HG03175 (cell line): Measurements from ENCODE around the gene ZBTB37.
"Not testable (repeated sequence)": the region's sequence is repeated elsewhere in the genome, so short reads cannot be mapped to it uniquely, and the experiment has no call there.

Experiments used
- ATAC-seq: cut with Tn5 transposase; IDR thresholded peaks from one replicate; pipeline ENCODE4 v1.9.1; 2021; ENCODE audit warnings: mild to moderate bottlenecking, moderate library complexity; ENCODE audit not compliant: unreplicated experiment

ZBTB37 gene

DNA sequence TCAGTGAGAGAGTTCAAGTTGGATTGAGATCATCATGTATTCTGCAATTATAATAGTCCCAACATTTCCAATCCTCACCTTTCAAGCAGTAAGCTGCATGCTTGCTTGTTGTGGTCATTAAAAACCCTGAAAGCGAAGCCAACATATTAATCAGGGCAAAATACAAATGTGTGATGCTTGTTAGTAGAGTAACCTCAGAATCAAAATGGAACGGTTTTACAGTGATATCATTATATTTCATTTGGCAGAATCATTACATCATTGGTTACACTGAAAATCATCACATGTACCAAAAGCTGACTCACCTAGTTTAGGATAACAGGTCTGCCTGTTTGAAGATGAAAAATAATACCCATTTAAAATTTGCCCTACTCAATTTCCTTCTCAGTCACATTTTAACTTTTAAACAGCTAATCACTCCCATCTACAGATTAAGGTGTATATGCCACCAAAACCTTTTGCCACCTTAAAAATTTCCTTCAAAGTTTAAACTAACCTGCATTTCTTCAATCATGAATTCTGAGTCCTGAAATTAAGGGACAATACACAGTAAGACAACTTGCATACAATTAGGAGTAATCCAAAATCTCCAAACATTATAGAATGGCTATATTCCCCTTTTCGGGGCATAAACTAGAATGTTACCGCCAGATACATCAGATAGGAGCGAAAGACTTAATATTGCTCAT lies 3.9 kb upstream of the ZBTB37 start:
- ATAC-seq = no peak

DNA sequence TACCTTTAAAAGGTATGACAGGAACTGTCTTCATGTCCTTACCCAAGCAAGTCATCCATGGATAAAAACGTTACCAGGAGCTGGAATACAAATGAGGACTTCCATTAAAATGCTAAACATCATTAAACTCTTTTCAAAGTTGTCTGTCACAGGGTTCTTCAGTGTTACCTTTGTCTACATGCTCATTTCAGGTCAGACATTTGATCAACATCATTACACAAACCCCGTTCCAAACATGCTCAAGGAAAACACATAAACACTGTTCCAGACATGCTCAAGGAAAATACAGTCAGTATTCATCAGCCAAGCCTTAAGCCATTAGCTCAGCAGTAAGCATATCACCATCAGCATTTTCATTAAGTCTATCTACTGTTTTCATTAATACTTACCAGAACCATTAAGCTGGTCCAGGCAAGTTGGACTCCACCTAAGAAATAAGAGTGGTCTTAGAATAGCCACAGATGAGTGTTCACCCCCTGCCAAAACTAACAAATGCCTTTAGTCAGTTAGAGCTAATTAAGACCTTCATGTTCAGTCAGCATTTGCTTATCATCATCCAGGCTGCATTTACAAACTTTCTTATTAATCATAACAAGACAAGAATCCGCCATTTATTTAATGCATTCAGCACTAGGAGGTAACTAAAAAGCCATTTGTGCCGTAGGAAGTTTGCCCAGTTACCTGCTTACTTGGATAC lies 2.6 kb upstream of the ZBTB37 start:
- ATAC-seq = no peak

DNA sequence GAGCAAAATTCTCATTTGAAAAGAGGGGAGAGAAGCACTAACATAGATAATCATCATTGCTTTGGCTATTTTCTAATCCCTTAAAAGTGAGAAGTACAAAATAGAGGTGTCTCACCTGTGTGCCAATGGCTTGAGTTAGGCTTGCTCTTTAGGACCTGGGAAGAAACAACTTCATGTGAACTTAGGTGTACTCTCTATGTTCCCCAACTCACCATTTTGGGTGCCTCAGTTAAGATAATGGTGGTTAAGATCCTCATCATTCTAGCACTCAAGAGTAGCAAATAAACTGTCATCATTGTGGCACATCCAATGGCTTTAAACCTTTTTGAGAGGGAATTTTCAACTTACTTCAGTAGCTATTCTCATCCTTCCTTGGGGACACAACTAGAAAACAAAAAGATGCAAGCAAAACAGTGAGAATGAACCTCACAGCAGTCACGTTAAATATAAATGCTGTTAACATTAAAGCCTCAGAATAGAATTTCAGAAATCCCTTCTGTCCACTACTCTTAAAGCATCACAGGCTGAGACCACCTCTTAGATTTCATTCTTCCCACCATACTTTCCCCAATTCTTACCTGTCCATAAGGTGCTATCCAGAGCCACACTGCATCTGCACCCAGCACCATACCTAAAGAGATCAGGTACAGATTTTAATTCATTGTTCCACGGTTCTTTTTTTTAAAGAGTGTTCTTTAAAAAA lies 1.6 kb upstream of the ZBTB37 start:
- no peak for ATAC-seq

DNA sequence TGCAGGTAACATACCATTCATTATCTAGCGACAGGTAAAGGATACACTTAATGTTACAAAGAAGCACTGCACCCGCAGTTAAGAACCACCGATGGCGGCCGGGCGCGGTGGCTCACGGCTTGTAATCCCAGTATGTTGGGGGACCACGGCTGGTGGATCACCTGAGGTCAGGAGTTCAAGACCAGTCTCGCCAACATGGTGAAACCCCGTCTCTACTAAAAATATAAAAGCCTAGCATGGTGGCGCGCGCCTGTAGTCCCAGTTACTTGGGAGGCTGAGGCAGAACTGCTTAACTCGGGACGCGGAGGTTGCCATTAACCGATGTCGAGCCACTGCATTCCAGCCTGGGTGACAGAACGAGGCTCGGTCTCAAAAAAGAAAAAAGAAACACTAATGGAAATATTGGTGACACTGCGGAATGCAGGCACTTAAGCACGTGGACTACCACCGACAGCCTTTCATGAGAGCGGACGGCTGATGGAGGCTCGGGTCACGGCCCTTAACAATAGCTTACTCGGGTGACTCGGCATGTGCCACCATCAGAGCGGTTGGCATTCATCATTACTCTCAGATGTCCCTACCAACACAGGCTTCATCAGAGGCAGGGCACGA lies 933 bp upstream of the ZBTB37 start:
- ATAC-seq = no peak

DNA sequence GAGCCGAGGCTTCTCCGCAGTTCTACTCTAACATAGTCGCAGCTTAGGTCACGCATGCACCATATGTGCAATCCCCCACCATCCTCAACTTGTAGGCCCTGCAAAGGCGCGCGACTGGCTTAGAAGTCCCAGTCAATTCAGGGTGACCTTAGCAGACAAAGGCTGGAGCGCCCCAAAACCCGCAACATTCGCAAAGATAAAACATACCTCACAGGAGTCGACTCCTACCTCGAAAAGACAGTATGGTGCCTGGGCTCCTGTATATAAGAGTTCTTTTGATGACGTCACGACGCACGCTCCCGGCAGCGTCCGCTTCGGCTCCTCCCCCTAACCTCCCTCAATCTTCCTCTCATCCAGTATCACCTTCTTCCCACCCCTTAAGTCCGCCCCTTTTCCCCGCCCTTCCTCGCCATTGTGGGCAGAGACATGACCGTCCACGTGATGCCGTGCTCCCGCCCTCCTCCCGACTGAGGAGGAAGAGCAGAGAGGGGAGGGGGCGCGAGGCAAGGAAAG lies 371 bp upstream of the ZBTB37 start, which contains the start of gene GAS5:
Gene GAS5 (minus strand): TSS at position 237 of the 513 bp plus-strand sequence.
- peak; percentile 74 for ATAC-seq

DNA sequence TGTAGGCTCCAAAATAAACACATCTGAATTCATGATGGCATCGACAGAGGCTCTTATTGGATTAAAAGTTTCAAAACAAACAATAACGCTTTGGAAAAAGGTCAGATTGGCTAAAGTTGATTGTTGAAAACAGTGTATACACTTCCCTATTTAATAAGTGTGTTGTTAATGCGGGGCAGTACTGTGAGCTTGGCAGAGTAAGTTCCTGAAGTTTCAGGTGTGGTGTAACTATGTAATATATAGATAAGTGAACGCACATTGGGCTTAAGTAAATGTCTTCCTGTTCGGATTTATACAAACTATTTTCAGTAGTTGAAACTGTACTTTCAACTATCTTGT lies 810 bp downstream of the ZBTB37 start:
- ATAC-seq = no peak

DNA sequence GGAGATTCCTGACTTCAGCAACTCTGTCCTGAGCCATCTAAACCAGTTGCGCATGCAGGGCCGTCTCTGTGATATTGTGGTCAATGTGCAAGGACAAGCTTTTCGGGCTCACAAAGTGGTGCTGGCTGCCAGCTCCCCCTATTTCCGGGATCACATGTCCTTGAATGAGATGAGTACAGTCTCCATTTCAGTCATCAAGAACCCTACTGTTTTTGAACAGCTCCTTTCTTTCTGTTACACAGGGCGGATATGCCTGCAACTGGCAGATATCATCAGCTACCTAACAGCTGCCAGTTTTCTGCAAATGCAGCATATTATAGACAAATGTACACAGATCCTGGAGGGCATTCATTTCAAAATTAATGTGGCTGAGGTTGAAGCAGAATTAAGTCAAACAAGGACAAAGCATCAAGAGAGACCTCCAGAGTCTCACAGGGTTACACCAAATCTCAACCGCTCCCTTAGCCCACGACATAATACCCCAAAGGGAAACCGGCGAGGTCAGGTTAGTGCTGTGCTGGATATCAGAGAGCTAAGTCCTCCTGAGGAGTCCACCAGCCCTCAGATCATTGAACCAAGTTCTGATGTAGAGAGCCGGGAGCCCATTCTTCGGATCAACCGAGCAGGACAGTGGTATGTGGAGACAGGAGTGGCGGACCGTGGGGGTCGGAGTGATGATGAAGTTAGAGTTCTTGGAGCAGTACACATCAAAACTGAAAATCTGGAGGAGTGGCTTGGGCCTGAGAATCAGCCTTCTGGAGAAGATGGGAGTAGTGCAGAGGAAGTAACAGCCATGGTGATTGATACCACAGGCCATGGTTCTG lies 2.3 kb downstream of the ZBTB37 start:
- ATAC-seq = peak; percentile 26

DNA sequence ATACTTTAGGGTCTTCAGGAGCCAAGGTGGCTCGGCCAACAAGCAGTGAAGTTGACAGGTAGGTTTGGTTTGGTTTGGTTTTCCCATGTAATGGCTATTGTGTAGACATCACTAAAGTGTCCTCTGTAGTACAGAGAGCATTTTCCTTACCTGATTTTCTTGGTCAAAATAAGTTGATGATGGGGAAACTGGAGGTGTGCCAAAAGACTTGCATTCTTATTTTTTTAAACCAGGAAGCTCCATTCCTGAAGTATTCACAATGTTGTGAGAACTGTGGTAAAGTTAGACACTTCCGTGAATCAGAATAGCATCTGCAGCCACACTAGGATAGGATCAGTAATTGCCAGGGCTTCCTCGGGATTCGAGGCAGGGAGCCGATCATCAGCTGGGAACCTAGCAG lies 2.9 kb downstream of the ZBTB37 start:
- ATAC-seq = no peak

DNA sequence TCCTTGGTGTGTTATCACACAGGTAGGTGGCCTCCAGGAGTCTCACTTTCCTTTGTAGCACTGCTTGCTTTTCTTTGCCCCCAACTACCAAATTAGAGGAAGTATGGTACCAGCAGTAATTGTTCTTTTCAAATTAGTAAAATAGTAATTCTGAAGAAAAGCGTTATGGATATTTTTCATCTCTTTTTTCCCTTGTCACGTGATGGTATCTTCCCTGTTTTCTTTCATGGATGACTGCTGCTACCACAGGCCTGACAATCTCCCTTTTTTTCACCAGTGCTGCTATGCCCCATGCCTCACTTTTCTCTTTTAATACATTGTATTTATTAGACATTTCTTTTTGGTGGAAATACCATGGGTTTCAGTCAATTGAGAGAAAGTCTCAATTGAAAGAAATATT lies 3.3 kb downstream of the ZBTB37 start:
- ATAC-seq = no peak

DNA sequence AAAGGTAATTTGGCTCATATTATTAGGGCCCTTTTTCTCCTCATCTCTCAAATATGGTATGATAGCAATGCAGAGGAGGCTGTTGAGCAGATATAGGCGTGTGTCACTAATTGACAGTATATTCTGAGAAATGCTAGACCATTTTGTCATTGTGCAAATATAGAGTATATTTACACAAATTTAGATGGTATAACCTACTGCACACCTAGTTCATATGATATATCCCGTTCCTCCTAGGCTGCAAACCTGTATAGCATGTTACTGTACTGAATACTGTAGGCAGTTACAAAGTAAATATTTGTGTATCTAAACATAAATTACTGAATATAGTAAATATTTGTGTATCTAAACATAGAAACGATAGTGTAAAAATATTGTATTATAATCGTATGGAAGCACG lies 8.6 kb downstream of the ZBTB37 start:
- ATAC-seq = no peak

DNA sequence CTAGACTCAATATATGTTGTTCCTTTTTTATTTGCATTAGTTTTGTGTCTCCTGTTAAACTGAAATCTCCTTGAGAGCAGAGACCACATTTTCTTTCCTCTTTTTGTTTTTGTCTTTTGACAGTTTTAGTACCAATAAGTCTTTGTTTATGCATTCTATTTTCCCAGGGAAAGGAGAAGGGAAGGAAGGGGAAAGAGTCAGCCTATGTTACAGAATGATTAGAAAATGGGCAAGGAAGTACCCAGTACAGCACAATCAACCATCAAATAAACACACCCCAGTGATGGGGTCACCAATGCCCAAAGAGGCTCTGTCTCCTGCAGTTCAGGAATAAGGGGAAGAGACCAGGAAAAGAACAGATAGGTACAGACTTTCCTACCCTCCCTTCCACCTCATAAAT lies 10.1 kb downstream of the ZBTB37 start:
- no peak for ATAC-seq

DNA sequence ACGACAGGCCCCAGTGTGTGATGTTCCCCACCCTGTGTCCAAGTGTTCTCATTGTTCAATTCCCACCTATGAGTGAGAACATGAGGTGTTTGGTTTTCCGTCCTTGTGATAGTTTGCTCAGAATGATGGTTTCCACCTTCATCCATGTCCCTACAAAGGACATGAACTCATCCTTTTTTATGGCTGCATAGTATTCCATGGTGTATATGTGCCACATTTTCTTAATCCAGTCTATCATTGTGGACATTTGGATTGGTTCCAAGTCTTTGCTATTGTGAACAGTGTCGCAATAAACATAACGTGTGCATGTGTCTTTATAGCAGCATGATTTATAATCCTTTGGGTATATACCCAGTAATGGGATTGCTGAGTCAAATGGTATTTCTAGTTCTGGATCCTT lies 12.9 kb downstream of the ZBTB37 start:
- not testable (repeated sequence) for ATAC-seq

DNA sequence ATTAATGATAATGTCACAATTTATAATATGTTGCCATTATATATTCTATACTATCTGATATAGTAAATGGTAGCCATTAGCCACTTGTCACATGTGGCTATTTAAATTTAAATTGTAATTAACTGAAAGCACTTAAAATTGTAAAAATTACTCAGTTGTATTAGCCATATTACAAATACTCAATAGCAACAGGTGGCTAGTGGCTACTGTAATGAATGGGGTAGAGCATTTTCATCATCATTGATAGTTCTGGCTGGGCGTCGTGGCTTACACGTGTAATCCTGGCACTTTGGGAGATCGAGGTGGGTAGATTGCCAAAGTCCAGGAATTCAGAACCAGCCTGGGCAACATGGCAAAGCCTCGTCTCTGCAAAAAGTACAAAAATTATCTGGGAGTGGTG lies 16.5 kb downstream of the ZBTB37 start:
- ATAC-seq = no peak

DNA sequence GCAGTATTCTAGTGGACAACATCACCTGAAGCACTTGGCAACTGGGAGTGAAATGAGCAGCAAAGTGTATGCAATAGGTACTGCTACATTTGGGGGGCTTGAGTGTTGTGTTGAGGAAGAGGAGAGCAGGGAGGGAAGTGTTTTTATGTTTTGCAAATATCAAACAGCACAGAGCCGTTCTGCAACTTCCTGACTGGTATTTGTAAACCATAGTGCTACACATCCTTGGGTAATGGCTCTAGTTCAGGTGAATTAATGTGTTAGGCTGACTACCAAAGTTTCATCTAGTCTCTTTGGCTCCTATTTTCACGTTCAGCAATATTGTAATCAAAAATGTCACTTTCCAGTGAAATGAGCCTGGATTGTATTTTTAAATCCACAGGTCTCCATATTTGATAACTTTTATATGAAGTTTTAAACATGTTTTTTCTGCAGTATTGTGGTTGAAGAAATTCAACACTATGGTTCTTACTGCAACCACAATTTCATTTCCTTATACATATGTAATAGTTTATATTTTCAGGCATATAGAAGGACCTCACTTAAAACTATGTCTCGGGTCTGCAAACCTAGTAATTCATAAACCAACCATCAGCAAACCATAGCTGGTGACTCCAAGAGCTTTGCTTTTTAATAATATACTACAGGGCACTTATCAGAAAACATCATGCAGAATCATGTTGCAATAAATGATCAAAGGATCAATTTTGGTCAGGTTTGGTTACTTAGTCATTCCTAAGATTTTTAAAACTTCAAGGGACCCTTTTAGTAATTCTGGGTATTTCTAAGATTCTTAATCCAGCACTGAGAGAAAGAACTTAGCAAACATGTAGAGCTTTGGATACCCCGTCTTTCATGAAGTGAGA lies 18.8 kb downstream of the ZBTB37 start:
- no peak for ATAC-seq

DNA sequence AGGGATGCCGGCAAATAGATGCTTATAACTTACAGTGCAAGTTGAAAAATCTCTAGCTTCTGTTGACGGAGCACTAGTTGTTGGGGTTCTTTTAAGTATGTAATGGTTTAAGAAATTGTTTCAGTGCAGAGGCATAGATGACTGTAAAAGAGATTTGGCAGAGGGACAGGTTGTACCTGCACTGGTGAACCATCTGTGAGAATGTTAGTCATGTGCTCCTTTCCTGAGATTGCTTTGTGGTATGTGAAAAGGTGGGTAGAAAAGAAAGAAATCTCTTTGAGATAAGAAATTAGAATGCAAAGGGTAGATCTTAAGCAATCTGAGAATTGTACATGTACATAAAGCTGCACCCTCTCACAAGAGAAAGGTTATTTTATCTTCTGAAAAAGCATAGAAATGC lies 19.4 kb downstream of the ZBTB37 start:
- no peak for ATAC-seq

DNA sequence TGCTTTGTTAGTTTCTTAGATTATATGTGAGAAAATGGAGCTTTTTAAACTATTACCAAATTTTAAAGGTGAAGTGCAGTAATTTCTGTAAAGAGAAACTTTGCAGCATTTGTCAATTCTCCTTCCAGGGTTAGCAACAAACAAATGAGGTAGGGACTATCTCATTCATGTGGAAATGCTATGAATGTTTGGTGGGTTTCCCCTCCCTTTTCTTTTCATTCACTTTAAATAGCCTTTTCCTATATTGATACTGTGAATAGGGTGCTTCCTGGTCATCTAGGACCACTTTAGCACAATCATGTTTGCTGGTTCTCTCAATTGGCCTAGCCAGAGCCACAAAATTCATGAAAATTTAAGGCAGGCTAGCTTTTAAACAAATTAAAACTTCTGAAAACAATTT lies 20.6 kb downstream of the ZBTB37 start:
- no peak for ATAC-seq

DNA sequence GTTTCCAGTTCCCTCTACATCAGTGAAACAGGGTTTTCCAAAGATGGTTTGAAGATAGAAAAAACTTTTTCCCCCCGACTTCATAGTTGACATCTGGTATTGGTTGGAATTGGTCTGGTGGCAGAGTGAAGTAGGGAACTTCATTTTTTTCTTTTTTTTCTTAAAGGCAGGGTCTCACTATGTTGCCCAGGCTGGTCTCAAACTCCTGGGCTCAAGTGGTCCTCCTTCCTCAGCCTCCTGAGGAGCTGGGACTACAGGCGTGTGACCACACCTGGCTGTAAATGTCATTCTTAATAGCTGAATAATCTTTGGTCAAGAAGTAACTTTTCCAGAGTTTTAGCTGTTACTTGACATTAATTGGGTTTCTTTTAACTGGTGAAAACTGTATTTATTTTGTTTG lies 21.7 kb downstream of the ZBTB37 start:
- ATAC-seq = no peak

DNA sequence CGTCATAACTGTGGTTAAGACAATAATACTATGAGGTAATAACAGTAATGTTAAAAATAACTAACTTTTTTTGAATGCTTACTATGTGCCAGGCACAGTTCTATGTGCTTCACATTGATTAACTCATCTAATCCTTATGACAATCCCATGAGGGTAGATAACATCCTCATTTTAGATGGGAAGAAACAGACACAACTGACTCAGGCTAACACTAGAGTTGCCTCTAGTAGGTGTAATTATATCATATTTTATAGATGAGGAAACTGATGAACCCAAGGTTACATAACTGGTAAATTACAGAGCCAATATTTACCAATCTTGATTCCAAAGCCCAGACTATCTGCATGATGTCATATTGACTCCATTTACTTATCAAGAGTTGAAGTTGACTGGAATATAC lies 25.4 kb downstream of the ZBTB37 start:
- no peak for ATAC-seq

DNA sequence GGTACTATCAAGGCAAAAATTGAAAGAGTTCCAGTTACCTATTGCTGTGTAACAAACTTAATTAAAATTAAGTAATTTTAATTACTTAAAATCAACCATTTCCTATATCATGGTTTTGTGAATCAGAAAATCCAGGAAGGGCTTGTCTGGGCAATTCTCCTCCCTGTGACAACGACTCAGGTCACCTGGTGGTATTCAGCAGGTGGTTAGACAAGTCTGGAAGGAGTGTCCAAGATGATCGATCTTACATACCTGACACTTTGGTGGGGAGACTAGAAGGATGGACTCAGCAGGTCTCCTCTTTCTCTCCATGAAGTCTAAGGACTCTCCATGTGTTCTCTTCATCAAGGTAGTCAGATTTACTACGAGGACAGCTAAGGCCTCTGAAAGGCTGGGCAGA lies 26.0 kb downstream of the ZBTB37 start:
- no peak for ATAC-seq

DNA sequence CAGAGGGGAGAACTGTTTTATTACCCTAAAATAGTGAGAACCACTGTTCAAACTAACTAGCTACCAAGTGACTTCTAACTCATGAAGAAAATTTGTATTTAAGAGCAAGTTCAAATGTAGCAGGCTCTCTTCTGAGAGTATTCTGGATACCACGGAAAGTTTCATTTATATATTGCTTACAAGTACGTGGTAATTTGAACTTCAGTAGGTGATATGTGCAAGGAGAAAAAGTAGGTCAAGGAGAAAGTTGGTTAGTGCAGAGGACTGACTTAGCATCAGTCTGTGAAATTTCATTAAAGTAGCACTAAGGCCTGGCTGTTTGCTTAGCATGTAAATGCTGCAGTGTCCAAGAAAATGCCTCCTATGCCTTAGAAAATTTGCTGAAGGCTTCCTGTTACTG lies 32.2 kb downstream of the ZBTB37 start:
- ATAC-seq = no peak
